ENCODE data around the gene PDE3A.

The PDE3A gene

GRCh38 chr12:20421421-20421820 lies 53.1 kb downstream of the PDE3A start:
- Histone ChIP-seq H3K4me3 (ENCODE audit: low read depth, low read length) (no peak overlapping the region), H3K27ac (no peak overlapping the region), H3K4me2 (ENCODE audit: low read length) (no peak overlapping the region)

GRCh38 chr12:20423557-20423956 lies 55.2 kb downstream of the PDE3A start:
- H3K4me3 ChIP-seq (ENCODE audit: low read depth, low read length), result no peak overlapping the region
- no peak for TF ChIP-seq CTCF (IDR thresholded peaks at IDR 0.05)
- H3K9ac ChIP-seq, result no peak overlapping the region
- no peaks in the 10 kb centered on the region for H3K36me3 ChIP-seq (ENCODE audit: control insufficient read depth, insufficient read depth, low read length)
- H2AFZ ChIP-seq, result no peak overlapping the region
- H3K4me2 ChIP-seq (ENCODE audit: low read length), result no peak overlapping the region
- no peaks in the 10 kb centered on the region for H3K9me3 ChIP-seq (ENCODE audit: control insufficient read depth, low read length)
- H3K27ac ChIP-seq, result no peak overlapping the region
- H3K79me2 ChIP-seq, result no peaks in the 10 kb centered on the region
- no peaks in the 10 kb centered on the region for H3K27me3 ChIP-seq (ENCODE audit: control insufficient read depth, insufficient read depth, low read length)
- no peaks in the 10 kb centered on the region for H3K4me1 ChIP-seq

More at GRCh38 chr12:20421421-20421820, 53.1 kb downstream of the PDE3A start:
- H3K9me3 ChIP-seq (ENCODE audit: control insufficient read depth, low read length), result no peaks in the 10 kb centered on the region
- no peaks in the 10 kb centered on the region for H3K27me3 ChIP-seq (ENCODE audit: control insufficient read depth, insufficient read depth, low read length)
- H2AFZ ChIP-seq, result no peak overlapping the region
- no peak overlapping the region for H3K9ac ChIP-seq
- H3K36me3 ChIP-seq (ENCODE audit: control insufficient read depth, insufficient read depth, low read length), result no peaks in the 10 kb centered on the region
- H3K79me2 ChIP-seq, result no peaks in the 10 kb centered on the region
- TF ChIP-seq CTCF (IDR thresholded peaks at IDR 0.05), result no peak
- H3K4me1 ChIP-seq, result no peaks in the 10 kb centered on the region

- Histone ChIP-seq H3K4me1 (no peaks in the 10 kb centered on the region), H3K27ac (no peak overlapping the region), H3K9me3 (ENCODE audit: control insufficient read depth, low read length) (no peaks in the 10 kb centered on the region), H3K4me3 (ENCODE audit: low read depth, low read length) (no peak overlapping the region), H3K27me3 (ENCODE audit: control insufficient read depth, insufficient read depth, low read length) (no peaks in the 10 kb centered on the region), H3K4me2 (ENCODE audit: low read length) (no peak overlapping the region), H3K79me2 (no peaks in the 10 kb centered on the region), H2AFZ (no peak overlapping the region), H3K36me3 (ENCODE audit: control insufficient read depth, insufficient read depth, low read length) (no peaks in the 10 kb centered on the region), H3K9ac (no peak overlapping the region)
- no peak for TF ChIP-seq CTCF (IDR thresholded peaks at IDR 0.05)
These were observed 56.5 kb downstream of the PDE3A start for GRCh38 chr12:20424841-20425240.

GRCh38 chr12:20426191-20426590 lies 57.9 kb downstream of the PDE3A start:
- Histone ChIP-seq H3K27ac (no peak overlapping the region), H2AFZ (no peak overlapping the region), H3K27me3 (ENCODE audit: control insufficient read depth, insufficient read depth, low read length) (no peaks in the 10 kb centered on the region), H3K36me3 (ENCODE audit: control insufficient read depth, insufficient read depth, low read length) (no peaks in the 10 kb centered on the region), H3K4me3 (ENCODE audit: low read depth, low read length) (no peak overlapping the region), H3K9ac (no peak overlapping the region), H3K79me2 (no peaks in the 10 kb centered on the region), H3K4me2 (ENCODE audit: low read length) (no peak overlapping the region), H3K4me1 (no peaks in the 10 kb centered on the region), H3K9me3 (ENCODE audit: control insufficient read depth, low read length) (no peaks in the 10 kb centered on the region)
- no peak for TF ChIP-seq CTCF (IDR thresholded peaks at IDR 0.05)

GRCh38 chr12:20426957-20427356 lies 58.6 kb downstream of the PDE3A start:
- Histone ChIP-seq H3K79me2 (no peaks in the 10 kb centered on the region), H3K27ac (no peak overlapping the region), H3K9ac (no peak overlapping the region), H3K4me3 (ENCODE audit: low read depth, low read length) (no peak overlapping the region), H3K27me3 (ENCODE audit: control insufficient read depth, insufficient read depth, low read length) (no peaks in the 10 kb centered on the region), H3K4me2 (ENCODE audit: low read length) (no peak overlapping the region), H2AFZ (no peak overlapping the region), H3K4me1 (no peaks in the 10 kb centered on the region), H3K36me3 (ENCODE audit: control insufficient read depth, insufficient read depth, low read length) (no peaks in the 10 kb centered on the region), H3K9me3 (ENCODE audit: control insufficient read depth, low read length) (no peaks in the 10 kb centered on the region)
- no peak for TF ChIP-seq CTCF (IDR thresholded peaks at IDR 0.05)
